Common myeloid progenitor, CD34-positive (primary cell): ENCODE measurements around the gene CEL.
"Not testable (repeated sequence)": the region's sequence is repeated elsewhere in the genome, so short reads cannot be mapped to it uniquely, and the experiment has no call there.

Experiments
- CTCF ChIA-PET: fragments of 350-600 bp; sonication (Branson Sonifier 250); formaldehyde crosslinking; loops from one replicate; lab custom pipeline; 2021; ENCODE audit warnings: antibody characterized with exemption; lab: Charles Lee
- POLR2A ChIA-PET: fragments of 350-600 bp; sonication (Branson Sonifier 250); formaldehyde crosslinking; loops from one replicate; lab custom pipeline; 2021; ENCODE audit warnings: antibody characterized with exemption; lab: Charles Lee
- DNase-seq, 3 donors: peaks; one replicate each; pipeline versions ENCODE4 v3.0.0 to v3.0.0-alpha.2; 2013
- H3K27ac ChIP-seq, 2 experiments: 1 replicate in 1 of 2; 2 replicates in 1 of 2; pipeline ENCODE4 v1.7.0; 2013; ENCODE audit warnings: inconsistent platforms in 2 of 2, low read length in 2 of 2, mild to moderate bottlenecking in 2 of 2, low read depth in 1 of 2, moderate library complexity in 1 of 2; ENCODE audit not compliant: severe bottlenecking in 2 of 2, insufficient read depth in 1 of 2, poor library complexity in 1 of 2
- H3K27me3 ChIP-seq, 5 experiments: replicated peaks in 2 of 5; 1 replicate in 3 of 5; 2 replicates in 2 of 5; pipeline versions ENCODE4 v1.6.1 to v1.7.0; 2013; ENCODE audit warnings: low read length in 4 of 5, mild to moderate bottlenecking in 2 of 5, moderate library complexity in 2 of 5, inconsistent platforms in 1 of 5; ENCODE audit not compliant: insufficient read depth in 5 of 5, control insufficient read depth in 4 of 5
- H3K36me3 ChIP-seq, 4 experiments: 1 replicate in 2 of 4; 2 replicates in 2 of 4; pipeline versions ENCODE4 v1.6.1 to v1.7.0; 2013; ENCODE audit warnings: low read length in 3 of 4, control low read depth in 1 of 4, mild to moderate bottlenecking in 1 of 4; ENCODE audit not compliant: control insufficient read depth in 4 of 4, insufficient read depth in 4 of 4
- H3K4me1 ChIP-seq, 4 experiments: 1 replicate in 3 of 4; 2 replicates in 1 of 4; pipeline versions ENCODE4 v1.6.1 to v1.7.1; 2013; ENCODE audit warnings: low read length in 3 of 4, mild to moderate bottlenecking in 3 of 4, control low read depth in 1 of 4, inconsistent platforms in 1 of 4, moderate library complexity in 1 of 4; ENCODE audit not compliant: control insufficient read depth in 4 of 4, insufficient read depth in 4 of 4; ENCODE audit errors: control extremely low read depth in 1 of 4
- H3K4me3 ChIP-seq, 7 experiments: 1 replicate in 4 of 7; 2 replicates in 3 of 7; pipeline versions ENCODE4 v1.5.1 to v1.7.0; 2013; ENCODE audit warnings: mild to moderate bottlenecking in 7 of 7, low read length in 6 of 7, moderate library complexity in 6 of 7, inconsistent platforms in 2 of 7, low read depth in 2 of 7, control low read depth in 1 of 7; ENCODE audit not compliant: insufficient read depth in 4 of 7, control insufficient read depth in 1 of 7; ENCODE audit errors: extremely low read depth in 1 of 7
- H3K9me3 ChIP-seq, 5 experiments: 1 replicate in 4 of 5; 2 replicates in 1 of 5; pipeline versions ENCODE4 v1.6.1 to v1.7.1; 2013; ENCODE audit warnings: low read length in 4 of 5, mild to moderate bottlenecking in 2 of 5, inconsistent platforms in 1 of 5, low read depth in 1 of 5, moderate library complexity in 1 of 5; ENCODE audit not compliant: control insufficient read depth in 4 of 5, insufficient read depth in 2 of 5; ENCODE audit errors: control extremely low read depth in 1 of 5
- WGBS: methylation state at CpG from one replicate; pipeline ENCODE4 v1.1.5; 2013; ENCODE audit not compliant: insufficient coverage; 5-methylcytosine and 5-hydroxymethylcytosine counted together

CEL gene

GRCh38 chr9:133064241-133065069, 2.7 kb downstream of the CEL start:
- Histone ChIP-seq H3K9me3 (no peaks in the 10 kb centered on the region), H3K4me1 (peaks cover 2 to 39% (median 35%) of the 10 kb centered on the region in 4 experiments), H3K4me3 (no peak overlapping the region), H3K27me3 (no peaks in the 10 kb centered on the region), H3K36me3 (peaks cover 0 to 10% (median 5%) of the 10 kb centered on the region in 4 experiments), H3K27ac (no peak overlapping the region)
- 96% methylated on average over 23 of the region's 30 CpGs for WGBS
- DNase-seq, result no peak
- POLR2A ChIA-PET, result no interaction called here
- CTCF ChIA-PET, result interaction anchor here (0.6 to 2.9 kb wide), 11 partner anchors 9 to 83 kb away, joined by 3 to 9 read pairs (median 4); no protein-coding TSS in a partner anchor

- H3K36me3 ChIP-seq, result peaks cover 0 to 10% (median 5%) of the 10 kb centered on the region in 4 experiments
- H3K27me3 ChIP-seq, result no peaks in the 10 kb centered on the region
- ChIA-PET CTCF (interaction anchor here (0.7 to 2.9 kb wide), 4 partner anchors 11 to 39 kb away, joined by 3 to 16 read pairs (median 6); no protein-coding TSS in a partner anchor), POLR2A (no interaction called here)
- H3K4me3 ChIP-seq, result no peak overlapping the region
- H3K9me3 ChIP-seq, result no peaks in the 10 kb centered on the region
- no peak for DNase-seq
- 89% methylated on average over 12 of the region's 17 CpGs for WGBS
- H3K4me1 ChIP-seq, result peaks cover 0 to 33% (median 29%) of the 10 kb centered on the region in 4 experiments
- no peak overlapping the region for H3K27ac ChIP-seq
These were observed 3.2 kb downstream of the CEL start for GRCh38 chr9:133065070-133065388.

DNA sequence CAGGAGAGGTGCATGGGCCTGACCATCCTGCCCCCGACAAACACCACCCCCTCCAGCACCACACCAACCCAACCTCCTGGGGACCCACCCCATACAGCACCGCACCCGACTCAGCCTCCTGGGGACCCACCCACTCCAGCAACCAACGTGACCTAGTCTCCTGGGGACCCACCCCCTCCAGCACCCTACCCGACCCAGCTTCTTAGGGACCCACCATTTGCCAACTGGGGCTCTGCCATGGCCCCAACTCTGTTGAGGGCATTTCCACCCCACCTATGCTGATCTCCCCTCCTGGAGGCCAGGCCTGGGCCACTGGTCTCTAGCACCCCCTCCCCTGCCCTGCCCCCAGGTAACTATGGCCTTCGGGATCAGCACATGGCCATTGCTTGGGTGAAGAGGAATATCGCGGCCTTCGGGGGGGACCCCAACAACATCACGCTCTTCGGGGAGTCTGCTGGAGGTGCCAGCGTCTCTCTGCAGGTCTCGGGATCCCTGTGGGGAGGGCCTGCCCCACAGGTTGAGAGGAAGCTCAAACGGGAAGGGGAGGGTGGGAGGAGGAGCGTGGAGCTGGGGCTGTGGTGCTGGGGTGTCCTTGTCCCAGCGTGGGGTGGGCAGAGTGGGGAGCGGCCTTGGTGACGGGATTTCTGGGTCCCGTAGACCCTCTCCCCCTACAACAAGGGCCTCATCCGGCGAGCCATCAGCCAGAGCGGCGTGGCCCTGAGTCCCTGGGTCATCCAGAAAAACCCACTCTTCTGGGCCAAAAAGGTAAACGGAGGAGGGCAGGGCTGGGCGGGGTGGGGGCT, 4.6 kb downstream of the CEL start:
- ChIA-PET CTCF (interaction anchor here (0.9 to 2.9 kb wide), 5 partner anchors 9 to 81 kb away, joined by 3 to 16 read pairs (median 5); no protein-coding TSS in a partner anchor), POLR2A (no interaction called here)
- 95% methylated on average over 16 of the region's 25 CpGs for WGBS
- no peak overlapping the region for H3K4me3 ChIP-seq
- H3K4me1 ChIP-seq, result peaks cover 0 to 23% (median 18%) of the 10 kb centered on the region in 4 experiments
- no peak overlapping the region for H3K27ac ChIP-seq
- no peak for DNase-seq
- no peaks in the 10 kb centered on the region for H3K9me3 ChIP-seq
- H3K27me3 ChIP-seq, result no peaks in the 10 kb centered on the region
- H3K36me3 ChIP-seq, result peaks cover 0 to 10% (median 6%) of the 10 kb centered on the region in 4 experiments

GRCh38 chr9:133067006-133067405, 5.2 kb downstream of the CEL start:
- DNase-seq, result no peak
- peaks cover 0 to 10% (median 6%) of the 10 kb centered on the region in 4 experiments for H3K36me3 ChIP-seq
- 98% methylated on average over 8 of the region's 11 CpGs for WGBS
- CTCF ChIA-PET, result interaction anchor here (0.9 to 2.9 kb wide), 5 partner anchors 9 to 80 kb away, joined by 3 to 16 read pairs (median 5); no protein-coding TSS in a partner anchor
- no peaks in the 10 kb centered on the region for H3K27me3 ChIP-seq
- no peak overlapping the region for H3K27ac ChIP-seq
- H3K4me1 ChIP-seq, result peaks cover 0 to 16% (median 13%) of the 10 kb centered on the region in 4 experiments
- no peaks in the 10 kb centered on the region for H3K9me3 ChIP-seq
- POLR2A ChIA-PET, result no interaction called here
- H3K4me3 ChIP-seq, result no peak overlapping the region

GRCh38 chr9:133067813-133068212, 6.0 kb downstream of the CEL start:
- peaks cover 0 to 13% (median 10%) of the 10 kb centered on the region in 4 experiments for H3K4me1 ChIP-seq
- no peak overlapping the region for H3K27ac ChIP-seq
- H3K9me3 ChIP-seq, result no peaks in the 10 kb centered on the region
- H3K4me3 ChIP-seq, result no peak overlapping the region
- no peak for DNase-seq
- 93% methylated on average over 9 of the region's 11 CpGs for WGBS
- H3K27me3 ChIP-seq, result no peaks in the 10 kb centered on the region
- H3K36me3 ChIP-seq, result peaks cover 0 to 11% (median 6%) of the 10 kb centered on the region in 4 experiments
- ChIA-PET POLR2A (interaction anchor here (0.8 kb wide), 1 partner anchor 13 kb away, joined by 3 read pairs; no protein-coding TSS in a partner anchor), CTCF (interaction anchor here (1.0 to 2.9 kb wide), 3 partner anchors 8 to 14 kb away, joined by 3 to 16 read pairs (median 5); no protein-coding TSS in a partner anchor)

DNA sequence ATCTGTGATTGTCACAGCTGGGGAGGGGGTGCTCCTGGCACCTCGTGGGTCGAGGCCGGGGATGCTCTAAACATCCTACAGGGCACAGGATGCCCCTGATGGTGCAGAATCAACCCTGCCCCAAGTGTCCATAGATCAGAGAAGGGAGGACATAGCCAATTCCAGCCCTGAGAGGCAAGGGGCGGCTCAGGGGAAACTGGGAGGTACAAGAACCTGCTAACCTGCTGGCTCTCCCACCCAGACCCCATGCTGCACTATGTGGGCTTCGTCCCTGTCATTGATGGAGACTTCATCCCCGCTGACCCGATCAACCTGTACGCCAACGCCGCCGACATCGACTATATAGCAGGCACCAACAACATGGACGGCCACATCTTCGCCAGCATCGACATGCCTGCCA, 6.7 kb downstream of the CEL start:
- POLR2A ChIA-PET, result not testable (repeated sequence)

More for the DNA sequence above, 6.7 kb downstream of the CEL start:
- DNase-seq, H3K27me3 ChIP-seq, H3K4me3 ChIP-seq, H3K9me3 ChIP-seq, H3K27ac ChIP-seq: not testable (repeated sequence)
- WGBS, result no CpG with 5 or more reads among the region's 15 CpGs
- Histone ChIP-seq H3K4me1 (peaks cover 0 to 11% (median 5%) of the 10 kb centered on the region in 4 experiments), H3K36me3 (peaks cover 0 to 11% (median 6%) of the 10 kb centered on the region in 4 experiments)
- CTCF ChIA-PET, result interaction anchor here (2.0 kb wide), 1 partner anchor 11 kb away, joined by 5 read pairs; no protein-coding TSS in a partner anchor
